K562 (cell line): ENCODE measurements around the gene GMEB2. TPM values are rescaled to one million over a fixed set of nuclear protein-coding genes. Genes with fewer than 3 reads are reported as not detected.

Experiments used
- ATAC-seq: fragments of 200-7000 bp; cut with Tn5 transposase; 3 replicates; pipeline ENCODE4 v1.9.1; 2020; ENCODE audit warnings: moderate library complexity
- BruUV-seq: library from RNA; stranded (reverse); fragments of 400-500 nt; replicated peaks from 2 replicates; lab custom pipeline; 2021; lab: Mats Ljungman, UMichigan
- CTCF ChIA-PET: fragments of 300-600 bp; formaldehyde crosslinking; extraction: SDS; loops from one replicate; lab custom pipeline; 2021; ENCODE audit warnings: low intra/inter-chr PET ratio; lab: Yijun Ruan, JAX
- POLR2A ChIA-PET: fragments of 300-600, 350-650 bp; sonication (Branson Sonifier 250); formaldehyde crosslinking; extraction: SDS; loops from one replicate; lab custom pipeline; 2021; ENCODE audit warnings: antibody characterized with exemption, inconsistent platforms; lab: Yijun Ruan, JAX
- DNase-seq, 4 experiments: peaks; one replicate each; pipeline versions ENCODE4 v3.0.0 to v3.0.0-alpha.2; 2011 to 2018; ENCODE audit warnings: low spot score in 3 of 4, mixed read lengths in 3 of 4; ENCODE audit errors: extremely low read depth in 1 of 4
- FAIRE-seq: peaks from 2 replicates; lab custom pipeline; 2011; peaks lifted over from hg19 to GRCh38; lab: Jason Lieb, UNC
- H2AFZ ChIP-seq: 2 replicates; pipeline ENCODE4 v1.6.0; 2011; ENCODE audit warnings: low read depth, low read length, control low read depth, inconsistent platforms
- H3K27ac ChIP-seq: fragments of 200-600 bp; 3 replicates; pipeline ENCODE4 v1.8.0; 2011; ENCODE audit warnings: low read depth, mild to moderate bottlenecking, control low read depth, inconsistent platforms, low read length, moderate library complexity, mixed read lengths; ENCODE audit errors: extremely low read depth
- H3K27me3 ChIP-seq, 2 experiments: fragments of 300-600 bp in 1 of 2; 2 replicates in 1 of 2; 3 replicates in 1 of 2; pipeline versions ENCODE4 v1.6.0 to v1.8.0; 2011; ENCODE audit warnings: inconsistent platforms in 2 of 2, low read length in 2 of 2, mild to moderate bottlenecking in 1 of 2, mixed read lengths in 1 of 2, moderate library complexity in 1 of 2; ENCODE audit not compliant: control insufficient read depth in 2 of 2, insufficient read depth in 2 of 2
- H3K36me3 ChIP-seq: fragments of 300-600 bp; 3 replicates; pipeline ENCODE4 v1.8.0; 2011; ENCODE audit warnings: mild to moderate bottlenecking, low read length, inconsistent platforms; ENCODE audit not compliant: control insufficient read depth, insufficient read depth
- H3K4me1 ChIP-seq, 2 experiments: fragments of 200-600 bp in 1 of 2; replicated peaks in 1 of 2; 2 replicates in 1 of 2; 3 replicates in 1 of 2; pipeline versions ENCODE4 v1.5.1 to v1.8.0; 2011; ENCODE audit warnings: inconsistent platforms in 2 of 2, low read length in 2 of 2, mild to moderate bottlenecking in 1 of 2, mixed read lengths in 1 of 2, moderate library complexity in 1 of 2; ENCODE audit not compliant: control insufficient read depth in 2 of 2, insufficient read depth in 2 of 2
- H3K4me2 ChIP-seq: 2 replicates; pipeline ENCODE4 v1.6.1; 2011; ENCODE audit warnings: low read length, control low read depth, inconsistent platforms, mixed read lengths; ENCODE audit not compliant: insufficient read depth
- H3K4me3 ChIP-seq: fragments of 200-600 bp; sonication (generic), shearing (Covaris generic); 2 replicates; pipeline ENCODE4 v1.5.1; 2016; ENCODE audit warnings: control low read depth, inconsistent platforms
- H3K79me2 ChIP-seq: fragments of 200-600 bp; 3 replicates; pipeline ENCODE4 v1.8.0; 2011; ENCODE audit warnings: low read length, inconsistent platforms; ENCODE audit not compliant: control insufficient read depth, insufficient read depth
- H3K9ac ChIP-seq, 2 experiments: 2 replicates each; pipeline versions ENCODE4 v1.6.0 to v1.6.1; 2011; ENCODE audit warnings: low read depth in 2 of 2, low read length in 2 of 2, control low read depth in 1 of 2, inconsistent platforms in 1 of 2, mild to moderate bottlenecking in 1 of 2, mixed read lengths in 1 of 2; ENCODE audit not compliant: insufficient read depth in 1 of 2
- H3K9me1 ChIP-seq: one replicate; pipeline ENCODE4 v1.6.0; 2011; ENCODE audit warnings: inconsistent platforms, mild to moderate bottlenecking, low read length, moderate library complexity; ENCODE audit not compliant: control insufficient read depth, insufficient read depth
- H3K9me3 ChIP-seq: replicated peaks from 2 replicates; pipeline ENCODE4 v1.5.1; 2011; ENCODE audit warnings: low read depth, low read length, inconsistent platforms; ENCODE audit not compliant: control insufficient read depth, insufficient read depth
- H4K20me1 ChIP-seq: replicated peaks from 2 replicates; pipeline ENCODE4 v1.6.1; 2011; ENCODE audit warnings: low read length, inconsistent platforms, mixed read lengths; ENCODE audit not compliant: control insufficient read depth, insufficient read depth
- BRF2 ChIP-seq: IDR thresholded peaks from 3 replicates; pipeline ENCODE4 v1.6.1; 2011; ENCODE audit warnings: borderline replicate concordance, mild to moderate bottlenecking; ENCODE audit not compliant: insufficient read length, insufficient read depth
- CBX3 ChIP-seq, 2 experiments: IDR thresholded peaks; 1 replicate in 1 of 2; 2 replicates in 1 of 2; pipeline ENCODE4 v1.6.1; 2012; ENCODE audit warnings: inconsistent platforms in 2 of 2, low read length in 2 of 2, borderline replicate concordance in 1 of 2, control low read depth in 1 of 2
- CEBPB ChIP-seq: fragments of 450-650 bp; IDR thresholded peaks from 2 replicates; pipeline ENCODE4 v1.6.1; 2016; ENCODE audit warnings: missing genetic modification characterization, missing compliant biosample characterization
- DDX20 ChIP-seq: fragments of 450-650 bp; IDR thresholded peaks from 2 replicates; pipeline ENCODE4 v1.6.1; 2016; ENCODE audit warnings: missing genetic modification characterization, low read depth, mild to moderate bottlenecking, missing compliant biosample characterization, moderate library complexity
- ESRRA ChIP-seq: fragments of 450-650 bp; IDR thresholded peaks from 2 replicates; pipeline ENCODE4 v1.6.1; 2014; ENCODE audit warnings: low read depth, mild to moderate bottlenecking, moderate library complexity, borderline replicate concordance
- PCBP1 ChIP-seq: fragments of 200-400 bp; formaldehyde crosslinking; IDR thresholded peaks from 2 replicates; pipeline ENCODE4 v1.6.1; 2018; ENCODE audit warnings: mild to moderate bottlenecking, low read depth, low read length; ENCODE audit not compliant: poor library complexity, severe bottlenecking
- POLR2A ChIP-seq: fragments of 450-650 bp; conservative IDR thresholded peaks from 2 replicates; pipeline ENCODE4 v1.6.1; 2016
- PYGO2 ChIP-seq: fragments of 450-650 bp; IDR thresholded peaks from 2 replicates; pipeline ENCODE4 v1.6.1; 2016; ENCODE audit warnings: mild to moderate bottlenecking, missing genetic modification characterization, moderate library complexity, missing compliant biosample characterization
- RBM22 ChIP-seq: fragments of 200-400 bp; formaldehyde crosslinking; IDR thresholded peaks from 2 replicates; pipeline ENCODE4 v1.6.1; 2018; ENCODE audit warnings: low read length, low read depth; ENCODE audit not compliant: poor library complexity, severe bottlenecking
- WGBS: fragments of 100-300 bp; shearing (Covaris generic); methylation state at CpG from one replicate; pipeline ENCODE4 v1.1.6; 2016; ENCODE audit warnings: low coverage, mixed read lengths; ENCODE audit not compliant: insufficient coverage; ENCODE audit errors: missing lambda C conversion rate; 5-methylcytosine and 5-hydroxymethylcytosine counted together
- in situ Hi-C: fragments of 300-500 bp; cut with MboI; formaldehyde crosslinking; loops from 4 replicates; pipeline ENCODE4 v1.15.0; 2018; ENCODE audit warnings: inconsistent platforms, mixed read lengths
- intact Hi-C: fragments of 100-400 bp; cut with micrococcal nuclease; formaldehyde crosslinking; loops from 2 replicates; pipeline ENCODE4 v1.14.2; 2022
- polyA plus RNA-seq, 8 experiments: library from polyadenylated mRNA; depleted of rRNA in 4 of 8; stranded (reverse) in 5 of 8; unstranded in 3 of 8; fragments of >200 nt; fragmentation: Nextera tagmentation in 2 of 8; fragmentation: Illumina TruSeq in 1 of 8; extraction: Ambion mirVana in 2 of 8; extraction: Trizol in 1 of 8; gene quantifications; 2 replicates each; pipeline versions ENCODE4 v1.2.1 to v1.2.3, GENCODE V29; 2011 to 2014; ENCODE audit warnings: inconsistent platforms in 1 of 8, missing spikeins in 1 of 8
- total RNA-seq, 7 experiments: library from RNA; depleted of rRNA in 6 of 7; stranded (reverse); fragments of >200 nt in 6 of 7; fragmentation: Illumina TruSeq in 2 of 7; extraction: Trizol in 2 of 7; gene quantifications; 2 replicates each; pipeline versions ENCODE4 v1.2.1 to v1.2.3, GENCODE V29; 2011 to 2021; ENCODE audit warnings: low replicate concordance in 1 of 7
- TF ChIP-seq, protein P1 (sequence below): sonication (generic); formaldehyde crosslinking; IDR thresholded peaks from 2 replicates; pipeline ENCODE4 v1.8.1; 2023; ENCODE audit warnings: mild to moderate bottlenecking, missing genetic modification reagents
- TF ChIP-seq, protein P2 (sequence below): sonication (generic); formaldehyde crosslinking; IDR thresholded peaks from 2 replicates; pipeline ENCODE4 v1.8.0; 2022; ENCODE audit warnings: mild to moderate bottlenecking, missing genetic modification reagents

The GMEB2 gene
- total and polyA plus RNA-seq, 9 of the 15 experiments (the other 6 are each of a cell fraction or from before 2014, with no cell fraction given) = 0.03 to 13.9 (median 6.3) TPM

DNA sequence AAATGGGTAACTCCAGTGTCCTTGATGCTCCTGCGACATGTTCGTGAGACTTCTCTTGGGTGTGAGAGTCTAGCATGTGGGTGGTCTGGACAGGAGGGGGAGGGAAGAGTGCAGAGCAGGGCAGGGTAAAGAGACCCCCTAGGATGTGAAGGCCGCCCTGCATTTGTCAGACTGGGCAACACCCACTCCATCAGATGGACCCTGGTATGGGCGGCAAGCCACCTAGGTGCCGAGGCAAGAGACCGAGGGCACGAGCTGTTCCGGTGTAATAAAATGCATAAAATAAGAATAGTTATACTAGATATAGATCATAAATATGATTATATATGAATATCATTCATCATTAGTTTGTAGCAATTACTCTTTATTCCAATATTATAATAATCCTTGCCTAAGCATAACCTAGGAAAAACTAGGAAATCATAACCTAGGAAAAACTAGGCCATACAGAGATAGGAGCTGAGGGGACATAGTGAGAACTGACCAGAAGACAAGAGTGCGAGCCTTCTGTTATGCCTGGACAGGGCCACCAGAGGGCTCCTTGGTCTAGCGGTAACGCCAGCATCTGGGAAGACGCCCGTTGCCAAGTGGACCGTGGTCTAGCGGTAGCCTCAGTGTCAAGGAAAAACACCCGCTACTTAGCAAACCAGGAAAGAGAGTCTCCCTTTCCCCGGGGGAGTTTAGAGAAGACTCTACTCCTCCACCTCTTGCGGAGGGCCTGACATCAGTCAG lies 12.9 kb downstream of the GMEB2 start (continued):
- TF ChIP-seq, protein P1, sequence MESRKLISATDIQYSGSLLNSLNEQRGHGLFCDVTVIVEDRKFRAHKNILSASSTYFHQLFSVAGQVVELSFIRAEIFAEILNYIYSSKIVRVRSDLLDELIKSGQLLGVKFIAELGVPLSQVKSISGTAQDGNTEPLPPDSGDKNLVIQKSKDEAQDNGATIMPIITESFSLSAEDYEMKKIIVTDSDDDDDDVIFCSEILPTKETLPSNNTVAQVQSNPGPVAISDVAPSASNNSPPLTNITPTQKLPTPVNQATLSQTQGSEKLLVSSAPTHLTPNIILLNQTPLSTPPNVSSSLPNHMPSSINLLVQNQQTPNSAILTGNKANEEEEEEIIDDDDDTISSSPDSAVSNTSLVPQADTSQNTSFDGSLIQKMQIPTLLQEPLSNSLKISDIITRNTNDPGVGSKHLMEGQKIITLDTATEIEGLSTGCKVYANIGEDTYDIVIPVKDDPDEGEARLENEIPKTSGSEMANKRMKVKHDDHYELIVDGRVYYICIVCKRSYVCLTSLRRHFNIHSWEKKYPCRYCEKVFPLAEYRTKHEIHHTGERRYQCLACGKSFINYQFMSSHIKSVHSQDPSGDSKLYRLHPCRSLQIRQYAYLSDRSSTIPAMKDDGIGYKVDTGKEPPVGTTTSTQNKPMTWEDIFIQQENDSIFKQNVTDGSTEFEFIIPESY (CRISPR knock-in tag) = peak; percentile 99

- FAIRE-seq (no peak), ATAC-seq (no peak), DNase-seq (no peak)
- 0 out of 2 replicates have a peak, but pooled peaks cover 2% of the 10 kb centered on the region for H3K9me3 ChIP-seq
- no peak overlapping the region for H3K27ac ChIP-seq
- no peak overlapping the region for H2AFZ ChIP-seq
- CTCF ChIA-PET = no interaction called here
- H3K36me3 ChIP-seq = peaks cover 24% of the 10 kb centered on the region; the same call in 1 of the 3 replicates
- peaks cover 9% of the 10 kb centered on the region for H3K79me2 ChIP-seq
- no TSS peak for BruUV-seq
- in situ Hi-C loops (no loop called here), intact Hi-C loops (no loop called here)
- POLR2A ChIA-PET = interaction anchor here (0.8 kb wide), 1 partner anchor 15 kb away, joined by 3 read pairs; the partner anchor contains the start of gene GMEB2
- 72% methylated on average over 20 of the region's 20 CpGs for WGBS
- no peaks in the 10 kb centered on the region for H4K20me1 ChIP-seq
- H3K4me1 ChIP-seq = peaks cover 0 to 3% of the 10 kb centered on the region in 2 experiments; a peak in 2 of 5 replicates
- H3K27me3 ChIP-seq = no peaks in the 10 kb centered on the region
- H3K4me2 ChIP-seq = no peak overlapping the region
- peak overlapping the region in 1 of 2 experiments; percentile 42; a peak in 2 of 4 replicates for H3K9ac ChIP-seq
- H3K4me3 ChIP-seq = no peak overlapping the region
- H3K9me1 ChIP-seq = no peaks in the 10 kb centered on the region
- no peak for TF ChIP-seq PCBP1
- no peak for TF ChIP-seq RBM22
- TF ChIP-seq CEBPB (tag) = no peak
- TF ChIP-seq, protein P2, sequence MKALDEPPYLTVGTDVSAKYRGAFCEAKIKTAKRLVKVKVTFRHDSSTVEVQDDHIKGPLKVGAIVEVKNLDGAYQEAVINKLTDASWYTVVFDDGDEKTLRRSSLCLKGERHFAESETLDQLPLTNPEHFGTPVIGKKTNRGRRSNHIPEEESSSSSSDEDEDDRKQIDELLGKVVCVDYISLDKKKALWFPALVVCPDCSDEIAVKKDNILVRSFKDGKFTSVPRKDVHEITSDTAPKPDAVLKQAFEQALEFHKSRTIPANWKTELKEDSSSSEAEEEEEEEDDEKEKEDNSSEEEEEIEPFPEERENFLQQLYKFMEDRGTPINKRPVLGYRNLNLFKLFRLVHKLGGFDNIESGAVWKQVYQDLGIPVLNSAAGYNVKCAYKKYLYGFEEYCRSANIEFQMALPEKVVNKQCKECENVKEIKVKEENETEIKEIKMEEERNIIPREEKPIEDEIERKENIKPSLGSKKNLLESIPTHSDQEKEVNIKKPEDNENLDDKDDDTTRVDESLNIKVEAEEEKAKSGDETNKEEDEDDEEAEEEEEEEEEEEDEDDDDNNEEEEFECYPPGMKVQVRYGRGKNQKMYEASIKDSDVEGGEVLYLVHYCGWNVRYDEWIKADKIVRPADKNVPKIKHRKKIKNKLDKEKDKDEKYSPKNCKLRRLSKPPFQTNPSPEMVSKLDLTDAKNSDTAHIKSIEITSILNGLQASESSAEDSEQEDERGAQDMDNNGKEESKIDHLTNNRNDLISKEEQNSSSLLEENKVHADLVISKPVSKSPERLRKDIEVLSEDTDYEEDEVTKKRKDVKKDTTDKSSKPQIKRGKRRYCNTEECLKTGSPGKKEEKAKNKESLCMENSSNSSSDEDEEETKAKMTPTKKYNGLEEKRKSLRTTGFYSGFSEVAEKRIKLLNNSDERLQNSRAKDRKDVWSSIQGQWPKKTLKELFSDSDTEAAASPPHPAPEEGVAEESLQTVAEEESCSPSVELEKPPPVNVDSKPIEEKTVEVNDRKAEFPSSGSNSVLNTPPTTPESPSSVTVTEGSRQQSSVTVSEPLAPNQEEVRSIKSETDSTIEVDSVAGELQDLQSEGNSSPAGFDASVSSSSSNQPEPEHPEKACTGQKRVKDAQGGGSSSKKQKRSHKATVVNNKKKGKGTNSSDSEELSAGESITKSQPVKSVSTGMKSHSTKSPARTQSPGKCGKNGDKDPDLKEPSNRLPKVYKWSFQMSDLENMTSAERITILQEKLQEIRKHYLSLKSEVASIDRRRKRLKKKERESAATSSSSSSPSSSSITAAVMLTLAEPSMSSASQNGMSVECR (CRISPR knock-in tag) = no peak
- no peak for TF ChIP-seq PYGO2 (tag)
- no peak for TF ChIP-seq BRF2
- no peak for TF ChIP-seq ESRRA
- no peak for TF ChIP-seq CBX3 (IDR thresholded peaks at IDR 0.05; ENCODE audit: borderline replicate concordance in 1 of 2, low read length in 2 of 2)
- no peak for TF ChIP-seq DDX20 (tag)
- TF ChIP-seq POLR2A = no peak
Measured at GRCh38 chr20:63612276-63612931, 14.5 kb downstream of the GMEB2 start.
